Fibroblast of gingiva (primary cell): Measurements from ENCODE around the gene TMEM201.

Experiments used
- DNase-seq: peaks from one replicate; pipeline ENCODE4 v3.0.0-alpha.2; 2011; ENCODE audit warnings: low read depth

TMEM201 gene

GRCh38 chr1:9577423-9577822, 11.3 kb upstream of the TMEM201 start:
- no peak for DNase-seq

GRCh38 chr1:9580942-9581341, 7.8 kb upstream of the TMEM201 start:
- DNase-seq = no peak

DNA sequence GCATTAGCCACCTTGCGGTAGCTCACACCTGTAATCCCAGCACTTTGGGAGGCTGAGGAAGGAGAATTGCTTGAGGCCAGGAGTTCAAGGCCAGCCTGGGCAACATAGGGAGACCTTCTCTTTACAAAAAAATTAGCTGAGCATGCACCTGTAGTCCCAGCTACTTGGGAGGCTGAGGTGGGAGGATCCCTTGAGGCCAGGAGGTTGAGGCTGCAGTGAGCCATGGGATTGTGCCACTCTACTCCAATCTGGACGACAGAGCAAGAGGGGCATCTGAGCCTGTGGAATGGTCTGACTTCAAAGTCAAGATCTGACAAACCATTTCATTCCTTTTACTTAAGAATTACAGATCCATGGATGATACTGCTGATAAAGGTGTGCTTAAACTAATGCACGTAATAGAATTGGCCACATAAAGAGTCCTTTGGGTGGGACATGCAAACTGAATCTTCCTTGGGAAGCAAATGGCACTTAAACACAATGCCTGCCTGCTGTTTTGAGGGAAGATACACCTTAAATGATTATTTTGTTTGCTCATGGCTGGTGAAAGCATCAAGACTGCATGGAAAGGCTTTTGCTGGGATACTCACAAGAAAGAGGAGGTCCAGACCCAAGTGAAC, 2.5 kb upstream of the TMEM201 start:
- DNase-seq = no peak

GRCh38 chr1:9589144-9589718, 520 bp downstream of the TMEM201 start:
- DNase-seq = peak; percentile 25

DNA sequence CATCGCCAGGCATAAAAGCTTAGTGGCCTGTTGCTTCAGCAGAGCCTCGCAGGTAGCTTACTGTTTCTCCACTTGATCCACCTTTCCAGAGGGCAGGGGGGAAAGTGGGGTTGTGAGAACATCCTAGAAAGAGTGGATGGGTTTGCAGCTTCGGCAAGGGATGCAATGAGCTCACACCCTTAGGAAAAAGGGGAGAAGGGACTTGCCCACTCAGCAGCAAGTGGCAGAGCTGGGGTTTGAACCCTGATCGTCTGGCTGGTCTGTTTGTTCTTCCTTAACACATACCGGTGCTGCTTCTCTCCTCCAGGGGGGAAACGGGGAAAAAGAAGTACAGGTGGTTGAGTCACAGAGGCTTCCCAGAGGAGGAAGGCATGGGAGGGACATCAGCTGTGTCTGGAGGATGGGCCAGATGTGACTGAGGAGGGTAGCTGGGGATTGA, 1.0 kb downstream of the TMEM201 start:
- no peak for DNase-seq

DNA sequence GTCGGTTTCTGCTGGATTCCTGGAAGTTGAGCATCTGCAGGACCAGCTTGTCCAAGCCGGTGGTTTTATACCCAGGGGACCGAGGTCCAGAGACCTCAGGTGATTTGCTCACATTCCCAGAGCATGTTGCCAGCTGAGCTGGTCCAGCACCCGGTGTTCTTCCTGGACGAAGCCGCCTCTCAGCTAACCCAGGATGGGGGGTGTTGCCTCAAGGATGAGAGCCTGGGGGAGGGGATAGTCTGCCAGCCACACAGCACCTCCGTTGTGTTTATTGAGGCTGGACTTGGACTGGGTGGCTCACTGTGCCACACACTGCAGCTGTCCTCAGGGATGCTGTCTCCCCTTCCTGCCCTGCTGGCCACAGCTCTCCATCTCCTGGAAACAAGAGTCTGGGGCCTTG, 1.5 kb downstream of the TMEM201 start:
- no peak for DNase-seq

DNA sequence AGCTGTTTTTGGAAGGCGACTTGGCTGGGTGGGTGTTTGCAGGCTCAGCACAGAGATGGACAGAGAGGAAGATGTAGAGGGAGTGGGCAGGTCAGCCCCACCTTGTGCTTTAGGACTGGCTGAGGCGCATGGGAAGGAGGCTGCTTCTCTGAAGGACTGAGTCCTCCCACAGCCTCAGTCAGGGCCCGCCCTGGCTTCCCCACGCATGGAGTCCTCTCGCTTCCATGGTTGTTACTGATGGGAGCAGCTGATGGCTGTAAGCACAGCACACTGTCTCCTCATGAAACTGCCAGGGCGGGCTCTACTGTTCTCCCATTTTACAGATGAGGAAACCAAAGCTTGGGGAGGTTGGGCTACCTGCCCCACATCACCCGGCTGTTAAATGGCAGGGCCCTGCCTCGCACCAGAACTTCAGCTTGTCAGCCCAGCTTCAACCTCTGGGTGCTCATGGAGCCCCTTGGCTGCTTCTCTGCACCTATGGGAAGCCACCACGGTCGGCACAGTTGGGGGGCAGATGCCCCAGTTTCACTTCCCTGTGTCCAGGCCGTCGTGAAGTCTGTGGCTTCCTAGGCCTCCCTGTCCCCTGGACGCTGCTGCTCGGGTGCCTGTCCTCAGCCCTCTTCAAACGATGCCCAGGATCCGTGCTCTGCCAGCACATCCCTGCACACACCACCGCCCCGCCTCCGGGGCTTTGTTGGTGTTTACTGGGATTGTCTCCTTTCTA, 2.4 kb downstream of the TMEM201 start:
- DNase-seq = no peak

GRCh38 chr1:9591669-9592509, 3.2 kb downstream of the TMEM201 start:
- DNase-seq = no peak

DNA sequence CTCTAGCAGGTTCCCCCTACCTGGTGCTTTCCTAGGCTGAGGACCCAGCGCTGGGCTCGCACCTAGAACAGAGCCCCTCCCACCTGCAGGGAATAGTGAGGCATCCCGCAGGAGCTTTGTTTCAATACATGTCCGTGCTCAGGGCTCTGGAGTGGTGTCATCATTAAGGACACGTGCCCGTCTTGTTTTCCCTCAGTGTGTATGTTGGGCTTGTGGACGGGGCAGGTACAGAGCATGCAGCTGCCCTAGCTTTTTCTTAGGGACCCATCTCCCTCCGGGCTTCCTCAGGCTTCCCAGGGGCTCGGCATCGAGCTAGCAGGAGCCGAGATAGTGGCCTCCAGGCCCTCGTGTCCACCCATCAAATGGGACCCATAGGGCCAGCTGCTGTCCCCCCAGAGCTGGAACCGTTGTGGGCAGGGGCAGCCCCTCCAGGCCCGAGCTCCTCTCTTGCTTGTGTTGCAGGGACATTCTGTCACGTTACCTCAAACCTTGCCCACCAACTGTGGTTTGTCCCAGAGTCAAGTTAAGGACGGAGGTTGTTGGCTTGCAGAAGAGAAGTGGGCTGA, 3.9 kb downstream of the TMEM201 start:
- DNase-seq = no peak

- DNase-seq = no peak
Measured at GRCh38 chr1:9593147-9593491, 4.4 kb downstream of the TMEM201 start.

- peak; percentile 40 for DNase-seq
Measured at GRCh38 chr1:9593492-9594465, 5.1 kb downstream of the TMEM201 start.

DNA sequence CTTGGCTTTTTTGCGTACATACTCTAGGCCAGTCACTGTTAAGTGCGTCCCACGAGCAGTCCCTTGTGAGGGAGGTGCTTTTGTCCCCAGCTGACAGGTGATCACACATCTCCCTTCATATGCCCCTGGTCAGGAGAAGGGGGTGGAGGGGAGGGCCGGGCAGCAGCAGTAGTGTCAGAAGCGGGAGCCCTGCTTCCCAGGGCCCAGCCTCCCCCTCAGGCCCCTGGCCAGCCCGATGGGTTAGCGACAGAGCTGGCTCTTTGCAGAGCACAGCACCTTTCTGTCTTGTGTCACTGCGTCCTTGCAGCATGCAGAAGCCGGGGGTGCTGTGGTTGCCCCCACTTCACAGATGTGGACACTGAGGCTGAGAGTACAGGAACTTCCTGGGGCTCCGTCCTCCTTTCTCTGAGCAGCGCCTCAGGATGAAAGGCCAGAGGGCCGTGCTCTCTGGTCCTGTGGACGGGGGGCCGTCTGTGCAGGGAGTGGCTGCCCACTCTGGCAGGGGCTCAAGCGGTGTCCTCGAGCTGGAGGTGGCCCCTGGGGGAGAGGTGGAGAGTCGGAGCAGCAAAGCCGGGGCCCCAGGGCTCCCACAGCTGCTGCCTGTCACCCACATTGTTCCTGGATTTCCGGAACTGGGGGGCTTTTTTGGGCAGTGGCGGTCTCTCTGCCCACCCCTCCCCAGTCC, 5.9 kb downstream of the TMEM201 start:
- DNase-seq = no peak

- no peak for DNase-seq
Measured at GRCh38 chr1:9595156-9595967, 6.7 kb downstream of the TMEM201 start.

DNA sequence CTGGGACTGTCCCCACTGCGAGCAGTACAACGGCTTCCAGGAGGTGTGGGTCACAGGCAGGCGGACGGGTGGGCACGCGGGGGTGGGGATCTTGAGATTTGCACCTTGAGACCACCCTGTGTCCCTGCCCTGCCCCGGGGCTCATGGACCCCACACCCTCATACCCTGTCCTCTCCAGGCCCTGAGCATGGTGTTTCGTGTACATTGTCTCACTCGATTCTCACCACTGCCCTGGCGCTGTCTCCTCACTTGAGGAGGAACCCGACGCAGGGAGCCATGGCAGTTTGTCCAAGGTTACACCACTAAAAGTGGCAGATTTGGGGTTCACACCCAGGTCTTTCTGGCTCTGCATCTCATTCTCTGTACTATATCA, 7.2 kb downstream of the TMEM201 start:
- DNase-seq = no peak

- no peak for DNase-seq
Measured at GRCh38 chr1:9596415-9597123, 7.9 kb downstream of the TMEM201 start.

DNA sequence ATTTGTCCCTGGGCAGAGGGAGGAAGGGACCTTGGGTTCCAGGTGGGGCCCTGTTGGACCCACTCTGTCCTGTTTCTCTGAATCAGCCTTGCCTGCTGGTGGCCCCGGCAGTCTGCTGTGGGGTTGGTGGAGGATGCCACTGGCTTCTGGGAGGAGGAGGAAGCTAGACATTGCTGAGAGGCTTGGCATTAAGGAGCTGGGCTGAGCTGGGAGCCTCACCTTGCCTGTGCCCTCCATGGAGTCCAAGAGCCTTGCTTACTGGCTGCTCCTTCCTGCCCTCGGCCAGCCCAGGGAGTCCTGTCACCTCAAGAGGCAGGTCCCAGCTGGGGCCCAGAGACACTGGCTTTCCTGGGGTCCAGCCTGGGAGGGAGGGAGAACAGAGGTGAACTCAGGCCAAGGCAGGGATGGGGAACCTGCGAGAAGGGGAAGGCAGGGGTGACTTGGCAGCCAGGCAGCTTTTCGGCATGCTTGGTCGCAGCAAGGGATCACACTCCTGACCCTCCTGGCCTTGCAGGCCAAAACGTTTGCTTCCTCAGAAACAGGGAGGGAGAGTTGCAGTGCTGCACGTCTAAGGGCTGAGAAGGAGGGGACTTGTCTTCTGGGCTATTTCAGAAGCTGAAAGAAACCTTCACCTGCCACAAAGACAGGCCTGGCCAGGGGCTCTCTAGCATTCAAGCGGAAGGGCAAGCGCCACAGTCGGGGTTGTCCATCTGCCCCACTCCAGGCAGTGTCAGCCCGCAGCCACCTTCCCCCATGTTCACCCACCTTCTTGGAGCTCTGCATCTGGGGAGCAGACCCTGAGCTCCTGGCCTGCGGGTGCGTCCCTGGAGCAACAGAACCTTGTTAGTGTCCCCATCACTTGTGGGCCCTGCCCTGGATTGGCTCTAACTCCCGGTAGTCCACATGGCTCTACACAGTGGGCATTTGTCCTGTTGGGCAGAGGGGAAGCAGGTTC, 8.9 kb downstream of the TMEM201 start:
- no peak for DNase-seq

DNA sequence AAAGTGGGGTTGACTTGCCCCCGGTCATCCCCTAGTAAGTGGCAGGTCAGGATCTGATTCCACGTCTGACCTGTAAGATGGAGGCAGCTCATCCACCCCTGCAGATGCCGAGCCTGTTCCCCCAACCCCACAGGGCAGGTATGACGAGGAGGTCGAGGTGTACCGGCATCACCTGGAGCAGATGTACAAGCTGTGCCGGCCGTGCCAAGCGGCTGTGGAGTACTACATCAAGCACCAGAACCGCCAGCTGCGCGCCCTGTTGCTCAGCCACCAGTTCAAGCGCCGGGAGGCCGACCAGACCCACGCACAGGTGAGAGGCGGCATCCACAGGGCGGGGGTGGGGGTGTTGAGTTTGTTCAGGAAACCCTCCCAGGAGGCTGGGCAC, 9.6 kb downstream of the TMEM201 start:
- no peak for DNase-seq

- no peak for DNase-seq
Measured at GRCh38 chr1:9599741-9600140, 11.0 kb downstream of the TMEM201 start.
